ENCODE results near the gene ARFGAP2. TPM values are rescaled to one million over a fixed set of nuclear protein-coding genes. Genes with fewer than 3 reads are reported as not detected.

Gene ARFGAP2
- total RNA-seq, 2 experiments from 2014 or later, result 108 to 113 TPM

DNA sequence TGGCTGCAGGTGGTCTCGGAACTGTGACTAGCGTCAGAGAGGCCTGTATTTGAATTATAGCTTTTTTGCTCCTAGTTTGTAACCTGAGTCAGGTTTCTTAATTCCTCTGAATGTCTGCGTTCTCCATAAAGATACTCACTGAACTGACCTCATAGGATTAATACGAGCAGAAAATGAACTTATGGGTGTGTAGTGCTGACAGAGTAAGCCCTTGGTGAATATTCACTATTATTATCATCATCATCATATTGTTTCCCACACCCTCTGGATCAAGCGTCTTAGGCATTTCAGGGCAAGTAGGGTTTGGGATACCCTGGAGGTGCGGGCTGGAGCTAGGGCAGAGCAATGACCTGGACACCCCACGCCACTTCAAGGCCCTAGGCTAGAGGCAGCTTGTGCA lies 29.0 kb downstream of the ARFGAP2 start:
- no peaks in the 10 kb centered on the region for H3K9me3 Mint-ChIP-seq
- H3K36me3 Mint-ChIP-seq, result no peaks in the 10 kb centered on the region
- H3K4me3 Mint-ChIP-seq, result no peak overlapping the region
- H3K27ac Mint-ChIP-seq, result no peak overlapping the region
- DNase-seq (no peak), ATAC-seq (ENCODE audit: low read depth) (no peak)
- H3K4me1 Mint-ChIP-seq, result no peaks in the 10 kb centered on the region
- POLR2A ChIA-PET, result no interaction called here
- no peaks in the 10 kb centered on the region for H3K27me3 Mint-ChIP-seq

DNA sequence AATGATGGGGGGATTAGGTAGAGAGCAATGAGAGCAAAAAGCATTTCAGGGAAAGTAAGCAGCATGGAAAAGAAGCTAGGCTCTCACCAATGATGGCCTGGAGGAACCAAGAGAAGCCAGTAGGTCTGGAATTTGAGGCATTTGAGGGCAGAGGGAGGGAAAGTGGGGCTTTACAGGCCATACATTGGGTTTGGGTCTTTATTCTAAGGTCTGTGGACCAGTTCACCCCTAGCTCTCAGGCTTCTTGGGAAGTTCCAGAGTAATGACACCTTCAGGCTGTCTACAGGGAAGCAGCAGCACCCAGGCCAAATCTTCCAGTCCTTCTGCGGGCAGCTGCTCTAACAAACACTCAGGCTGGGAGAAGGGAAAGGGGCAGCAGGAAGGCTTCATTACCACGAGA lies 29.4 kb downstream of the ARFGAP2 start:
- ATAC-seq (ENCODE audit: low read depth), result no peak
- no peaks in the 10 kb centered on the region for H3K4me1 Mint-ChIP-seq
- DNase-seq, result no peak
- POLR2A ChIA-PET, result no interaction called here
- H3K4me3 Mint-ChIP-seq, result no peak overlapping the region
- no peaks in the 10 kb centered on the region for H3K9me3 Mint-ChIP-seq
- no peaks in the 10 kb centered on the region for H3K36me3 Mint-ChIP-seq
- H3K27me3 Mint-ChIP-seq, result no peaks in the 10 kb centered on the region
- no peak overlapping the region for H3K27ac Mint-ChIP-seq

DNA sequence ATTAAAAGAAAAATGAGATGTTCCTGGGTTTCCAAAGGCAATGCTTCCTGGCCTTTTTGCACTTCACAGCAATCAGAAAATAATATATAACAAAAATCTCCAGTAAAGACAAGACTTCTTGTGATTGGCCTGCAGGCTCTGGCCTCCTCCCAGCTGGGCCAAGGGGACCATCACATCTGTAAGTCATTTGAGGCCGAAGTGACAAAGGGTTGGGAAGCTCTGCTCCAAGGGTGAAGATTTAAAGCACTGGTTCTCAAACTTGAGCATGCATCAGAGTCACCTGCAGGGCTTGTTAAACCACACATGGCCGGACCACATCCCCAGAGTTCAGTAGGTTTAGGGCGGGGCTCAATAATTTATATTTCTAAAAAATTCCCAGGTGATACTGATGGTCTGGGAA lies 32.1 kb downstream of the ARFGAP2 start:
- Mint-ChIP-seq H3K4me1 (no peaks in the 10 kb centered on the region), H3K36me3 (no peaks in the 10 kb centered on the region), H3K27ac (no peak overlapping the region), H3K9me3 (no peaks in the 10 kb centered on the region), H3K4me3 (no peak overlapping the region), H3K27me3 (no peaks in the 10 kb centered on the region)
- ATAC-seq (ENCODE audit: low read depth), result no peak
- POLR2A ChIA-PET, result interaction anchor here (0.6 kb wide), 1 partner anchor 19 kb away, joined by 3 read pairs; no protein-coding TSS in a partner anchor
- no peak for DNase-seq

DNA sequence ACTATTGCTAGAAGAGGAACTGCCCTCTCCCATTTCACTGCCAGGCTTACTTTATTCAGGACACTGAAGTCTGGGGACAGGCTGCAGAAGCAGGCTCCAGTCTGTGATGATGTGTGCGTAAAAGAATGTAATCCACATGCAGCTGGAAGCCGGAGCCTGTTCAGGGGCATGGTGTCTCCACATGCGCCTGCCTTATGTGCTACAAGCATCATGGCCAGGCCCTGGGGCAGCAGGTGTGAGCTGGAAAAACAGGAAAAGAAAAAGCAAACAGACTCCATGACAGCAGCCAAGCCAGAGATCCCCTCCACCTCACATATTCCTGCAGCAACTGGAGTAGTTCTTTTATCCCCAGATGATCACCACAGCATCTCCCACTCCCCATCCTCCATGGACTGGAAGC lies 33.4 kb downstream of the ARFGAP2 start:
- ATAC-seq (ENCODE audit: low read depth) (no peak), DNase-seq (no peak)
- H3K27ac Mint-ChIP-seq, result no peak overlapping the region
- H3K27me3 Mint-ChIP-seq, result no peaks in the 10 kb centered on the region
- no peaks in the 10 kb centered on the region for H3K9me3 Mint-ChIP-seq
- H3K36me3 Mint-ChIP-seq, result peaks cover 2% of the 10 kb centered on the region
- H3K4me3 Mint-ChIP-seq, result no peak overlapping the region
- POLR2A ChIA-PET, result no interaction called here
- peaks cover 3% of the 10 kb centered on the region for H3K4me1 Mint-ChIP-seq

DNA sequence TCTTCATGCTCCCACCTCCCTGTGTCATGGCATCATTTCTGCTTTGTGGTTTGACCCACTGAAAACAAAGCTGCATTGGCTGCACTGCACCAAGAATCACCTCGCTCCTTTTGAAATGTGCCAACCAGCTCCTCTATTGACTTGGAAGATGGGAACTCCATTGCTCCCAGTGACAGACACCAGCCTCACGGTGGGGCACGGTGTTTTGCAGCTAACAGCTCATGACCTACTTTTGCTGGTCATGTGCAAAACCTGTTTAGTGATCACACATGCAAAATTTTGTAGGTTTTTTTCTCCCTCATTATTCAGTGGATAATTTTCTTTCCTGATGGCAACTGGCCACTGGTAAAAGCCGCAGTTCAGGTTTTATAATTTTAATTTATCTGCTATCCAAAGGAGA lies 36.8 kb downstream of the ARFGAP2 start:
- Mint-ChIP-seq H3K4me1 (peaks cover 7% of the 10 kb centered on the region), H3K4me3 (no peak overlapping the region), H3K27me3 (peaks cover 3% of the 10 kb centered on the region), H3K36me3 (peaks cover 6% of the 10 kb centered on the region), H3K9me3 (no peaks in the 10 kb centered on the region), H3K27ac (no peak overlapping the region)
- ATAC-seq (ENCODE audit: low read depth), result no peak
- DNase-seq, result no peak
- POLR2A ChIA-PET, result no interaction called here

DNA sequence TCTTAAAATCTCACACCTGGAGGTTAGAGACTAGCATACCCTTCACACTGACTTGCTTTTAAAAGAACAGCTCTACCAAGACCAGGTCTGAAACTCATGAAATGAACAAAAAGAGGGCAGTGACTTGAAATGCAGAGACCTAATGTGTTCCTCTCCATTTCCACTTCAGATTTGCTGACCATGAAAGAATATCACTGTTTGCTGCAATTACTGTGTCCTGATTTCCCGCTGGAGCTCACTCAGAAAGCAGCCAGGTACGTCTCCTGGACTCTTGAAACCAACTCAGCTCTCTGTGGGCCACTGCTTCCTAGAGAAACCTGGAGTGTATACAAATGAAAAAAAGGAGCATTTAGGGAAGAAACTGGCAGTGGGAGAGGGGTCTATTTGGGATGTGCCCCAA lies 39.2 kb downstream of the ARFGAP2 start:
- peaks cover 3% of the 10 kb centered on the region for H3K27me3 Mint-ChIP-seq

DNA sequence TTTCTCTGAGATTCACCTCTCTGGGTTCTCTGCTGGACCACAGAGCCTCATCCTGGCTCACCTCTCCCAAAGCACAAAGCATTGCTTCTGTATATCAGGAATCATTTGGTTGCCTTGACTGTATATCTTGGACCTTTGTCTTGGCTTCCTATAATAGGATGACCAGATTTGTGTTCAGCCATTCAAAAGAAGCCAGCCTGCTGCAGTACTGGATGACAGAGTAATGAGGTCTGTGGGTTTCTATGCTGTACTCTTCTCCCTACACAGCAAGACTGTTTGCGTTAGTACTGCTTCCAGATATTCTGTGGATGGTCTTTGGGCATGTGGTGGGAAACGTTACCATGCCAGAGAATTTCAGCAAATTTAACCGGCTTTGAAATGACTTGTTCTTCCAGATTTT lies 39.8 kb downstream of the ARFGAP2 start:
- H3K27me3 Mint-ChIP-seq, result peaks cover 3% of the 10 kb centered on the region
- POLR2A ChIA-PET, result no interaction called here
- H3K27ac Mint-ChIP-seq, result no peak overlapping the region
- H3K4me3 Mint-ChIP-seq, result no peak overlapping the region
- H3K9me3 Mint-ChIP-seq, result no peaks in the 10 kb centered on the region
- H3K4me1 Mint-ChIP-seq, result peaks cover 7% of the 10 kb centered on the region
- DNase-seq (no peak), ATAC-seq (ENCODE audit: low read depth) (no peak)
- peaks cover 6% of the 10 kb centered on the region for H3K36me3 Mint-ChIP-seq

More for the DNA sequence above, 39.2 kb downstream of the ARFGAP2 start:
- DNase-seq, result no peak
- ATAC-seq (ENCODE audit: low read depth), result no peak
- POLR2A ChIA-PET, result no interaction called here
- peaks cover 6% of the 10 kb centered on the region for H3K36me3 Mint-ChIP-seq
- H3K27ac Mint-ChIP-seq, result no peak overlapping the region
- peaks cover 7% of the 10 kb centered on the region for H3K4me1 Mint-ChIP-seq
- H3K9me3 Mint-ChIP-seq, result no peaks in the 10 kb centered on the region
- no peak overlapping the region for H3K4me3 Mint-ChIP-seq

DNA sequence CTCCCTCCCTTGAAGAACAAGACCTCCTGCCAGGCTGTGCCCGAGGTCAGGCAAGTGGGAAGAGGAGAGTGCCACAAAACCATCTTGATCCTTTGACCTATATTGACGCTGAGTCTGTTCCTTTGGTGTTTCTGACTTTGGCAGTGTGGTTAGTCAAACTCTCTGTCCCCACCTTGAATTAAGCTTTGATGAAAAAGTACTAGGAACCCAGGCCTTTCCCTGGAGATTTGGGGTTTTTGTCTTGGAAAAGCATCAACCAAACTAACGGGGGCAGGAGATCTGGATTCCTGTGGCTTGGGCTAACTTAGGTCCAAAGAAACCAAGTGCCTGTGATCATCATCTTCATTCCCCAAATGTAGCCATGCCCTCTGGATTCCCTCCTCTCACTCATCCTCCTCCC lies 40.4 kb downstream of the ARFGAP2 start:
- no peak overlapping the region for H3K4me3 Mint-ChIP-seq
- POLR2A ChIA-PET, result no interaction called here
- H3K4me1 Mint-ChIP-seq, result peaks cover 7% of the 10 kb centered on the region
- H3K27ac Mint-ChIP-seq, result no peak overlapping the region
- DNase-seq, result no peak
- H3K27me3 Mint-ChIP-seq, result peaks cover 3% of the 10 kb centered on the region
- H3K36me3 Mint-ChIP-seq, result peaks cover 6% of the 10 kb centered on the region
- no peaks in the 10 kb centered on the region for H3K9me3 Mint-ChIP-seq
- no peak for ATAC-seq (ENCODE audit: low read depth)

DNA sequence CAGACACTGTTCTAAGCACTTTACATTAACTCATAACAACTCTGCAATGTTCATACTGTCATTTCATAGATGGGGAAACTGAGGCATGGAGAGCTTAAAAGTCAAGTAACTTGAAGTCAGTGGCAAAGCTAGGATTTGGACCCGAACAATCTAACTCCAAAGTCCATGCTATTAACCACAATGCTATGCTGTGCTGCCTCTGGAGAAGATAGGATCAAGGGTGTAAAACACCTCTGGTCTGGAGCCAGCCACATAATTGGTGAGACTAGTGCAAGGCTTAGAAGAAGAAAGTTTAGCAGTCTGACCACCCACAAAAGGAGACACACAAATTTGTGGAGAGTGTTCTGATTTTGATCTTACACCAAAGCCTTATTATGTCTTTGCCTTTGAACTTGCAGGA lies 43.7 kb downstream of the ARFGAP2 start:
- H3K9me3 Mint-ChIP-seq, result no peaks in the 10 kb centered on the region
- no peak for DNase-seq
- no peak overlapping the region for H3K4me3 Mint-ChIP-seq
- peaks cover 3% of the 10 kb centered on the region for H3K4me1 Mint-ChIP-seq
- POLR2A ChIA-PET, result no interaction called here
- peaks cover 3% of the 10 kb centered on the region for H3K27me3 Mint-ChIP-seq
- ATAC-seq (ENCODE audit: low read depth), result no peak
- H3K36me3 Mint-ChIP-seq, result peaks cover 1% of the 10 kb centered on the region
- no peak overlapping the region for H3K27ac Mint-ChIP-seq

DNA sequence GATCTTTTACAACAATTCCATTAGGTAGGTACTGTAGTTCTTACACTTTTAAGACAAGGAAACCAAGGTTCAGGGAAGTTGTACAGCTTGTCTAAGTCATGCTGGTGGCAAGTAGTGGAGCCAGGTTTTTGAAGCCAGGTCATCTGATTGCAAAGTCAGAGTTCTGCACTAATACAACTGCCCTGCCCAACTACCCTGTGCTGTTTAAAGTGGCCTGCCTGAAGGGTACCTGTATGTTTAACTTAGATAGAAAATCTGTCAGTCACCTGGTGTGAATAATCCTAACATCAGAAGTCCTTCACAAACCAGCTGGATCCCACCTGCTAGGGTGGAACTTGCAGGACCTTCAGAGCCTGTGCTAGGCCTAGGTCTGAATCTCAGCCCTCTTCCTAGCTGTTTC lies 44.2 kb downstream of the ARFGAP2 start:
- ATAC-seq (ENCODE audit: low read depth) (no peak), DNase-seq (no peak)
- Mint-ChIP-seq H3K4me3 (no peak overlapping the region), H3K36me3 (no peaks in the 10 kb centered on the region), H3K27ac (no peak overlapping the region), H3K27me3 (peaks cover 3% of the 10 kb centered on the region), H3K9me3 (no peaks in the 10 kb centered on the region), H3K4me1 (peaks cover 2% of the 10 kb centered on the region)
- POLR2A ChIA-PET, result no interaction called here

DNA sequence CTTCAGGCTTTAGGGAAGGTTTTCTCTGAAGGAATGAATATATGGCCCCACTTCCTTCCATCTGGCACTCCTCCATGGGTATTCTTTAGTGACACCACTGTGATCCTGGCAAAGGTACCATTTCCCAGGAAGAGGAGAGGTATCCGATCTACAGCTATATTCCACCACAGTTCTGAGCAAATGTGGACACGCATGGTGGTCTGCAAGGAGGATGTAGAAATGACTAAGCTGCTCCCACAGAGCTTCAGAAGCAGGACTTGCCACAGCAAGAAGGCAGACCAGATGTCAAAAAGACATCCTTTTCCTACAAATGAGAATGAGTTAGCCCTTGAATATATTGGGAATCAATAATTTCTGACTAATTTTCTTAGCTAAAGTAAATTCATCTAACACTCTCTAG lies 45.5 kb downstream of the ARFGAP2 start:
- no peaks in the 10 kb centered on the region for H3K36me3 Mint-ChIP-seq

DNA sequence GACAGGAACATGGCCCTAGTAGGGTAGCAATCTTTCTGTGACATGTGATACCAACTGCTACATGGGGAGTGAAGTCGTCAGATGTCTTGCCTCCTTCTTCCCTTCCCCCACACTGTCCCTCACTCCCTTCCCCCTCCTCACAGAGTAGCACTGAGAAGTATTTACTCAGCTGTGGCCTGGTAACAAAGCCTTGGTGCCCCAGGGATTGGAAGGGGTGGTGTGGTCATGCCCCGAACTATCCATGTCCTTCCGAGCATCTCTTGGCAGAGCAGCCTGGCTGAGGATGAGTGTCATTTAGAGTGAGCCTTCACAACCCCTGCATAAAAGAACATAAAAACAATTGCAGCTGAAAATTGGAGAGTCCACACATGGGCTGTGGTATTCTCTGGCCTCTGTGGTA lies 46.1 kb downstream of the ARFGAP2 start:
- ATAC-seq (ENCODE audit: low read depth) (no peak), DNase-seq (no peak)
- no peaks in the 10 kb centered on the region for H3K36me3 Mint-ChIP-seq
- POLR2A ChIA-PET, result no interaction called here
- no peak overlapping the region for H3K27ac Mint-ChIP-seq
- no peaks in the 10 kb centered on the region for H3K27me3 Mint-ChIP-seq
- no peak overlapping the region for H3K4me3 Mint-ChIP-seq
- no peaks in the 10 kb centered on the region for H3K4me1 Mint-ChIP-seq
- no peaks in the 10 kb centered on the region for H3K9me3 Mint-ChIP-seq

More for the DNA sequence above, 45.5 kb downstream of the ARFGAP2 start:
- Mint-ChIP-seq H3K27ac (no peak overlapping the region), H3K4me1 (no peaks in the 10 kb centered on the region), H3K4me3 (no peak overlapping the region), H3K9me3 (no peaks in the 10 kb centered on the region), H3K27me3 (no peaks in the 10 kb centered on the region)
- POLR2A ChIA-PET, result no interaction called here
- DNase-seq (no peak), ATAC-seq (ENCODE audit: low read depth) (no peak)

DNA sequence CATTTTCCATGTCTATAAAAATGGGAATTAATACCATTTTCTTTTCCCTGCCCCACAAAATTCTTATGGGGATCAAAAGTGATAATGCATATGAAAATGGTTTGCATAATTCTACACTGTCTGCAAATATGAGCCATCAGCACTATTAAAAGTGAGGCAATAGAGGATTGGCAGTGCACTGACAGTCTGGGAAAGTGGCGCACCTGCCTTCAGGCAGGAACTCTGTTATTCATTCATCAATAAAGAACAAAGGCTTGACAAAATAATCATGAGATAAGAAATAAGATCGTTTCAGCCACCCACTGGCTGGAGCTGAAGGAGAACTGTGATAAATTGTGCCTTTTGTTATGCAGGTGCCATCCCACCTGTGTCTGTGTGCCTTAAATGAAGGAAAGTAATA lies 49.5 kb downstream of the ARFGAP2 start:
- Mint-ChIP-seq H3K4me1 (no peaks in the 10 kb centered on the region), H3K4me3 (no peak overlapping the region), H3K27ac (no peak overlapping the region), H3K36me3 (no peaks in the 10 kb centered on the region), H3K27me3 (no peaks in the 10 kb centered on the region), H3K9me3 (no peaks in the 10 kb centered on the region)
- DNase-seq (no peak), ATAC-seq (ENCODE audit: low read depth) (no peak)
- POLR2A ChIA-PET, result no interaction called here

DNA sequence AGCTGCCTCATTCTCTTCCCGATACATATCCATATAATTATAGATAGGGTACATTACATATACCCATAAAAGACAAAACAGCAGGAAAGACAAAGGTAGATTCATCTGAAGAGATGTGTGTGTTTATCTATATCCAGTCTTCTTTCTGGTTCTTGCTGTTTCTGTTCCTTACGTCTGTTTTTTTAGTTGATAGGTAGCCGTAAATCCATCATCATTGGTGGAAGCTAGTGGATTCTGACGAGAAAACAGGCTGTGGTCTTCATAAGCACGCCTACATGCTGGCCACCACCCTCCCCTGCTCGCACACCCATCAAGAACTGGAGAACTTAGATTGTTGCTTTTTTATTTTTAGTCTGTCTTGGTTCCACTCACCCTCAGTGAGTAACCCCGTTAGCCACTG lies 51.6 kb downstream of the ARFGAP2 start:
- H3K4me3 Mint-ChIP-seq, result no peak overlapping the region
- H3K36me3 Mint-ChIP-seq, result no peaks in the 10 kb centered on the region
- POLR2A ChIA-PET, result no interaction called here
- ATAC-seq (ENCODE audit: low read depth) (no peak), DNase-seq (no peak)
- no peaks in the 10 kb centered on the region for H3K27me3 Mint-ChIP-seq
- no peaks in the 10 kb centered on the region for H3K9me3 Mint-ChIP-seq
- no peak overlapping the region for H3K27ac Mint-ChIP-seq
- H3K4me1 Mint-ChIP-seq, result no peaks in the 10 kb centered on the region

DNA sequence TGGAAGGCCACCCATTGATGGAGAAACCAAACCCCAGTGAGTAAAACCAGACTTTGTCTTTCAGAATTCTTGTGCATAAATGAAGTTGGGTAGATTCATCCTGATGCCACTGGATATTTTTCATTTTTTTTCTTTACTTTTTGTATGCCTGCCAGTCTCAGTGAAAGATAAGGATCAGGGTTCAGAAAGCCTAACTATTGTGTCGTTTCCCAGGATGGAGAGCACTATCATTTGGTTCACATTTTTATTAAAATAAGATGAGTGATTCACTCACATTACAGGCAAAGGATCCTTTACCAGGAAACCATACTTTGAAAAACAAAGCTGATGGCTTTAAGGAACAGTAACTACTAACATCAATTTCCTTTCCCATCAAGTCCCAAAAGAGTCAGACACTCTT lies 52.0 kb downstream of the ARFGAP2 start:
- Mint-ChIP-seq H3K4me3 (no peak overlapping the region), H3K27ac (no peak overlapping the region), H3K36me3 (no peaks in the 10 kb centered on the region), H3K4me1 (no peaks in the 10 kb centered on the region), H3K27me3 (no peaks in the 10 kb centered on the region), H3K9me3 (no peaks in the 10 kb centered on the region)
- no peak for ATAC-seq (ENCODE audit: low read depth)
- DNase-seq, result no peak
- POLR2A ChIA-PET, result no interaction called here
